A549 treated with CORT108297 at 1 μM for 4 hours (cell line): ENCODE measurements around the gene LAMB3. TPM values are rescaled to one million over a fixed set of nuclear protein-coding genes. Genes with fewer than 3 reads are reported as not detected.

Experiments
- total RNA-seq: library from RNA; stranded (reverse); fragments of 200-300 nt; extraction: Qiagen RNA extraction; gene quantifications from 5 replicates; pipeline ENCODE4 v1.2.3, GENCODE V29; 2022

LAMB3 gene
- 20.5 to 25.5 TPM (median 22.0 TPM) in 5 replicates for total RNA-seq

DNA sequence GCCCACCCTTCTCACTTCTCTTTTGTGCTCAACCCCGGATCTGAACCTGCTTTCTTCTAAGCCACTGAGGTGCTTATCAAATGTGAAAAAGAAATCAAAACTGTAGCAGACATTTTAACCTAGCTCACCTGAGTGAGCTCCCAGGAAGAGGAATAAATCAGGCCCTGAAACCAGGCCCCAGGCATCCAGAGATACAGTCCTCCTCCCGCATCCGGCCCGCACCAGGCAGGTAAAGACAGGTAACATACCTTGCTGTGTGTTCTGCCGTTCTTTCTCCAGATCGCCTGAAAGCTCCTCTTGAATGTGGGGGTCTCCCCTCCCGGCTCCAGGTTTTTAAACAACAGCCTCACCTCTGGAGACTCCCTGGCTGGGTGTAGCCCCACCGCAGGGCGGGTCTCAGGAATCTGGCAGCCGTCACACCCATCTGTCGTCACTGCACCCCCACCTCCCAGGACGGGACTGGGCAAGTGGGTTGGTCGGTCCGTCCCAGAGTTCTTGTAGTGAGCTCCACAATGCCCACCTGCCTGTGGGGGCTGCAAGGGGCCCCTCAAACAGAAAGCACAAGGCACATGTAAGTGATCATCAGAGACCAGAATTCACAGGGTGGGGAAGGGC is at the start of gene LAMB3:
TSS of gene LAMB3 (minus strand) at position 305 of the 615 bp plus-strand sequence. CDS start 1,481 bp downstream, outside the sequence.

DNA sequence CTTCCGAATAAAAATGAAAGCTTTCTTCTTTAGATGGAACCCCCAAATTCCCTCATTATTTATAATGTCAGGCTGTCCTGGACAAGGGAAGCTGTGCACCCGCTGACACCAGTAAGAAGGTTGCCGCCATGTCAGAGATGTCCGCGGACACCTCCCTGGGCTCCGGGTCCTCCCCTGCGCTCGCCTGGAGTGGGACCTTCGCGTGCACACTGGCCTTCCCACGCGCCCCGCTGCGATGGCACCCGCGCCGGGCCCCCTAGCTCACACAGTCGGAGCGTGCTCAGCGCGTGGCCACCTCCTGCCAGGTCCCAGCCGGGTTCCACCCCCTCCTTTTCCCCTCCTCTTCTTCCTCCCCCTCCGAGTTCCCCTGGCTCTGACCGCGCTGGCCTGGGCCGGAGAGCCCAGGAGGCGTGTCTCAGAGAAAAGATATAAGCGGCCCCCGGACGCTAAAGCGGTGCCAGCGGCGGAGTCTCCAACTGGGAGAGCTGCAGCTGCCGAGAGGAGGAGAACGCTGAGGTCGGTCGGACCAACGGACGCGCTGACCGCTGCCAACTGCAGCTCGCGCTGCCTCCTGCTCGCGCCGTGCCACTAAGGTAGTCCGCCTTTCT is 22.8 kb upstream of the LAMB3 start, which contains the start of gene G0S2:
TSS of gene G0S2 (plus strand) at position 456 of the 608 bp plus-strand sequence. CDS start 273 bp downstream, outside the sequence.

DNA sequence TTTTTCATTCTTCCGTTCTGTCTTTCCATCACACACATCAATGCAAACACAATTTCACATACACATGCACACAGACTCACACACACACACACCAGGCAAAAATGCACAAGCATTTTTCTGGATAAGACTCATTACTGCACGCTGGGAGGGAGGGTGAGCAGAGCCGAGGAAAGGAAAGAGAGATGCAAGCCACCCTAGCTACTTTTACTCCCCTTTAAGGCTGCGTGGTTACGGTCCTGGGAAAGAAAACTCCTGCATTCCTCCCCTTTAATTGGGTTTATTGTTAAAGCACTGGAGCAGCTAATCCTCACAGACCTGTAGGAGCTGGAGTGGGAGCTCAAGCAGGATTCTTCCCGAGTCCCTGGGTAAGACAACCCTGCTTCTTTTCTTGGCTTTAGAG is 68.8 kb downstream of the LAMB3 start, which contains the start of gene CAMK1G:
TSS of gene CAMK1G (plus strand) at position 307 of the 400 bp plus-strand sequence. CDS start 11,270 bp downstream, outside the sequence.

Other genes starting within 250 kb of the LAMB3 start
- gene CAMK1G, start 68.7 kb downstream of the LAMB3 start, total RNA-seq = 0.14 to 0.37 TPM (median 0.30 TPM) in 5 replicates
- gene G0S2, start 23.0 kb upstream of the LAMB3 start, total RNA-seq = 2.7 to 3.3 TPM (median 3.0 TPM) in 5 replicates
- 0.12 to 0.14 TPM in 2 of 5 replicates, not detected in the others for gene HSD11B1, start 52.4 kb upstream of the LAMB3 start, total RNA-seq
- gene TRAF3IP3, start 103.6 kb upstream of the LAMB3 start, total RNA-seq = not detected in 5 replicates
- gene C1orf74, start 132.1 kb upstream of the LAMB3 start, total RNA-seq = 1.1 to 1.9 TPM (median 1.6 TPM) in 5 replicates
- gene IRF6, start 153.7 kb upstream of the LAMB3 start, total RNA-seq = 0.06 to 0.14 TPM (median 0.10 TPM) in 5 replicates
- gene UTP25, start 175.5 kb upstream of the LAMB3 start, total RNA-seq = 9.4 to 12.1 TPM (median 11.3 TPM) in 5 replicates